OCI-LY1 (cell line): ENCODE results near the gene MEMO1.
"Not testable (repeated sequence)": the region's sequence is repeated elsewhere in the genome, so short reads cannot be mapped to it uniquely, and the experiment has no call there.

ENCODE experiments used
- H2AFZ ChIP-seq: fragments of 200-600 bp; sonication (generic), shearing (Covaris generic); 2 replicates; pipeline ENCODE4 v1.6.0; 2014; ENCODE audit warnings: antibody characterized with exemption, mild to moderate bottlenecking, low read length
- H3F3A ChIP-seq: fragments of 200-600 bp; sonication (generic), shearing (Covaris generic); 2 replicates; pipeline ENCODE4 v1.6.0; 2014; ENCODE audit warnings: mild to moderate bottlenecking, antibody characterized with exemption, low read length, moderate library complexity; ENCODE audit not compliant: insufficient read depth
- H3K27ac ChIP-seq: fragments of 200-600 bp; sonication (generic); 2 replicates; pipeline ENCODE4 v1.5.1; 2014; ENCODE audit warnings: low read length, mixed run types, mild to moderate bottlenecking, low read depth; ENCODE audit not compliant: poor library complexity, severe bottlenecking
- H3K27me3 ChIP-seq: fragments of 200-600 bp; sonication (generic); 2 replicates; pipeline ENCODE4 v1.6.0; 2014; ENCODE audit warnings: antibody characterized with exemption, mild to moderate bottlenecking, low read length, moderate library complexity; ENCODE audit not compliant: insufficient read depth
- H3K36me3 ChIP-seq: fragments of 200-600 bp; sonication (generic); 2 replicates; pipeline ENCODE4 v1.6.1; 2014; ENCODE audit warnings: mild to moderate bottlenecking, antibody characterized with exemption, low read length, moderate library complexity, mixed read lengths; ENCODE audit not compliant: insufficient read depth
- H3K4me1 ChIP-seq: fragments of 200-600 bp; sonication (generic); 2 replicates; pipeline ENCODE4 v1.5.1; 2014; ENCODE audit warnings: mild to moderate bottlenecking, low read length, moderate library complexity; ENCODE audit not compliant: insufficient read depth, severe bottlenecking
- H3K4me2 ChIP-seq: fragments of 200-600 bp; sonication (generic), shearing (Covaris generic); 2 replicates; pipeline ENCODE4 v1.6.1; 2014; ENCODE audit warnings: low read length
- H3K4me3 ChIP-seq: fragments of 200-600 bp; sonication (generic); 2 replicates; pipeline ENCODE4 v1.5.1; 2014; ENCODE audit warnings: low read length, low read depth, mild to moderate bottlenecking, mixed read lengths; ENCODE audit not compliant: poor library complexity, severe bottlenecking
- H3K79me2 ChIP-seq: fragments of 200-600 bp; shearing (Covaris generic); 2 replicates; pipeline ENCODE4 v1.6.1; 2016; ENCODE audit warnings: mixed run types, low read length, mixed read lengths; ENCODE audit not compliant: insufficient read depth
- H3K9ac ChIP-seq: fragments of 200-600 bp; sonication (generic), shearing (Covaris generic); 2 replicates; pipeline ENCODE4 v1.6.1; 2014; ENCODE audit warnings: mild to moderate bottlenecking, low read length, mixed read lengths
- H3K9me2 ChIP-seq: fragments of 200-600 bp; sonication (generic), shearing (Covaris generic); 2 replicates; pipeline ENCODE4 v1.6.1; 2014; ENCODE audit warnings: low read depth, mild to moderate bottlenecking, low read length, mixed read lengths
- H3K9me3 ChIP-seq: fragments of 200-600 bp; shearing (Covaris generic); 2 replicates; pipeline ENCODE4 v1.6.1; 2014; ENCODE audit warnings: low read length, mixed read lengths
- H4K20me1 ChIP-seq: fragments of 200-600 bp; sonication (generic), shearing (Covaris generic); 2 replicates; pipeline ENCODE4 v1.6.0; 2016; ENCODE audit warnings: mild to moderate bottlenecking, low read length; ENCODE audit not compliant: insufficient read depth
- EZH2 ChIP-seq: fragments of 200-600 bp; sonication (generic), shearing (Covaris generic); IDR thresholded peaks from 2 replicates; pipeline ENCODE4 v1.8.0; 2017; ENCODE audit warnings: borderline replicate concordance, mixed run types, mild to moderate bottlenecking, antibody characterized with exemption, low read length, moderate library complexity, mixed read lengths
- TF ChIP-seq, protein P1 (sequence below): fragments of 200-600 bp; sonication (generic), shearing (Covaris generic); IDR thresholded peaks from 2 replicates; pipeline ENCODE4 v1.5.1; 2017; ENCODE audit warnings: mild to moderate bottlenecking, antibody characterized with exemption, low read length, moderate library complexity, mixed read lengths

Gene MEMO1

DNA sequence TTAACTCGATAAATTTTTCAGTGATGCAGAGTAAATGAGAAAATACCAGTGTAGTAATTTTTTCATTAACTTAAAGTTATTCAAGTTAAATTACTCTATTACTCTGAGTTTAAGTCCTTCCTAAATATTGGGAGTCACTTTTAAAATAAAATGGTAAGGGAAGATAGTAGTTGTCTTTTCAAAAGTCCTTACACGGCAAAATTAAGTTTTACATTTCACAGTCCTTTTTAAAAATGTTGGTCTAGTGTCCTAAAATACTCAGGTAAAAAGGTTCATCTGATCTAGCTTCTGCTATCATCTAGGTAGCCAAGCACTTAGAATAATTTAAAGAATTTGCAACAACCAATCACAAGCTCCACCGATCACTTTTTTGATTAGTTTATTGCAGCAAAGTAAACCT, 146.9 kb downstream of the MEMO1 start:
- no peak for TF ChIP-seq EZH2
- TF ChIP-seq, protein P1, sequence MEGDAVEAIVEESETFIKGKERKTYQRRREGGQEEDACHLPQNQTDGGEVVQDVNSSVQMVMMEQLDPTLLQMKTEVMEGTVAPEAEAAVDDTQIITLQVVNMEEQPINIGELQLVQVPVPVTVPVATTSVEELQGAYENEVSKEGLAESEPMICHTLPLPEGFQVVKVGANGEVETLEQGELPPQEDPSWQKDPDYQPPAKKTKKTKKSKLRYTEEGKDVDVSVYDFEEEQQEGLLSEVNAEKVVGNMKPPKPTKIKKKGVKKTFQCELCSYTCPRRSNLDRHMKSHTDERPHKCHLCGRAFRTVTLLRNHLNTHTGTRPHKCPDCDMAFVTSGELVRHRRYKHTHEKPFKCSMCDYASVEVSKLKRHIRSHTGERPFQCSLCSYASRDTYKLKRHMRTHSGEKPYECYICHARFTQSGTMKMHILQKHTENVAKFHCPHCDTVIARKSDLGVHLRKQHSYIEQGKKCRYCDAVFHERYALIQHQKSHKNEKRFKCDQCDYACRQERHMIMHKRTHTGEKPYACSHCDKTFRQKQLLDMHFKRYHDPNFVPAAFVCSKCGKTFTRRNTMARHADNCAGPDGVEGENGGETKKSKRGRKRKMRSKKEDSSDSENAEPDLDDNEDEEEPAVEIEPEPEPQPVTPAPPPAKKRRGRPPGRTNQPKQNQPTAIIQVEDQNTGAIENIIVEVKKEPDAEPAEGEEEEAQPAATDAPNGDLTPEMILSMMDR = no peak
- H3K27ac ChIP-seq = no peak overlapping the region
- no peak overlapping the region for H3K4me3 ChIP-seq
- H3K27me3 ChIP-seq = no peaks in the 10 kb centered on the region
- H3K79me2 ChIP-seq = no peaks in the 10 kb centered on the region
- H3K4me1 ChIP-seq = no peaks in the 10 kb centered on the region
- 0 out of 2 replicates have a peak, but pooled peaks cover 2% of the 10 kb centered on the region for H3F3A ChIP-seq
- no peaks in the 10 kb centered on the region for H3K9me3 ChIP-seq
- H4K20me1 ChIP-seq = no peaks in the 10 kb centered on the region; the same call in 1 of the 2 replicates
- no peaks in the 10 kb centered on the region for H3K9me2 ChIP-seq
- H2AFZ ChIP-seq = no peak overlapping the region
- H3K4me2 ChIP-seq = no peak overlapping the region
- no peak overlapping the region for H3K9ac ChIP-seq
- H3K36me3 ChIP-seq = peaks cover 5% of the 10 kb centered on the region; the same call in 1 of the 2 replicates

DNA sequence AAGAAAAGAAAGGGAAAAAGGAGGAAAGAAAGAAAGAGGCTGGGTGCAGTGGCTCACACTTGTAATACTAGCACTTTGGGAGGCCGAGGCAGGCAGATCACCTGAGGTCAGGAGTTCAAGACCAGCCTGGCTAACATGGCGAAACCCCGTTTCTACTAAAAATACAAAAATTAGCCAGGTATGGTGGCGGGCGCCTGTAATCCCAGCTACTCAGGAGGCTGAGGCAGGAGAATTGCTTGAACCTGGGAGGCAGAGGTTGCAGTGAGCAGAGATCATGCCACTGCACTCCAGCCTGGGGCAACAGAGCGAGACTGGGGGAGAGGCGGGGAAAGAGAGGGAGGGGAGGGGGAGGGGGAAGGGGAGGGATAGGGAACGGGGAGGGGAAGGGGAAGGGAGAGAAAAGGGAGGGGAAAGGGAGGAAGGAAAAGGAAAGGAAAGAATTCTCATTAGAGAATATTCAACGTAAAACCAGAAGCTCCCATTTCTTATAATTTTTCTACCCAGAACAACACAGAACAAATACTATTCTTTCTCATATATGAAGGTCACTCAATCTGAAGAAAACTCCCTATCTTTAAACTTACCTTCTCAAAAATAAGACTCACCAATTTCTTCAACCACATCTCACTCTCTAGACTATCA, 147.7 kb downstream of the MEMO1 start:
- H3K4me3 ChIP-seq, H3K9me3 ChIP-seq, H3K9ac ChIP-seq, H3K27ac ChIP-seq, H3K36me3 ChIP-seq, H4K20me1 ChIP-seq, H2AFZ ChIP-seq, H3K27me3 ChIP-seq, H3K4me1 ChIP-seq, H3F3A ChIP-seq, H3K9me2 ChIP-seq, H3K79me2 ChIP-seq, H3K4me2 ChIP-seq: not testable (repeated sequence)

DNA sequence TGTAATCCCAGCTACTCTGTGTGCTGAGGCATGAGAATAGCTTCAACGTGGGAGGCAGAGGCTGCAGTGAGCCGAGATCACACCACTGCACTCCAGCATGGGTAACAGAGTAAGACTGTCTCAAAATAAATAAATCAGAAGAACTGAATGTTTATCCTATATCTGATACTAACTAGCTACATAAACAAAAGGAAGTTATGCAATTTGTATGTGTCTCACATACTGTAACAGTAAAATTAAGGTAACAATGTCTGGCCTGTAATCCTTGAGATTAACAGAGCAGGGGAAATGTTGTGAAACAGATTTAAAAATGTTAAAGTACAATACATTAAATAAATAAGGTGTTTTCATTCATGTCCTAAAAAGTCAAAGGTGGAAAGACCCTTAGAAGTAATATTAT, 150.8 kb downstream of the MEMO1 start:
- Histone ChIP-seq H3K4me3 (no peak overlapping the region), H3K4me1 (no peaks in the 10 kb centered on the region), H3F3A (0 out of 2 replicates have a peak, but pooled peaks cover 2% of the 10 kb centered on the region), H3K27ac (no peak overlapping the region), H3K79me2 (no peaks in the 10 kb centered on the region), H3K36me3 (no peaks in the 10 kb centered on the region), H2AFZ (no peak overlapping the region), H3K27me3 (no peaks in the 10 kb centered on the region), H3K9me2 (no peaks in the 10 kb centered on the region; the same call in 1 of the 2 replicates), H3K9ac (no peak overlapping the region), H3K4me2 (no peak overlapping the region), H3K9me3 (no peaks in the 10 kb centered on the region), H4K20me1 (no peaks in the 10 kb centered on the region)
- no peak for TF ChIP-seq EZH2
- TF ChIP-seq, protein P1 = no peak

DNA sequence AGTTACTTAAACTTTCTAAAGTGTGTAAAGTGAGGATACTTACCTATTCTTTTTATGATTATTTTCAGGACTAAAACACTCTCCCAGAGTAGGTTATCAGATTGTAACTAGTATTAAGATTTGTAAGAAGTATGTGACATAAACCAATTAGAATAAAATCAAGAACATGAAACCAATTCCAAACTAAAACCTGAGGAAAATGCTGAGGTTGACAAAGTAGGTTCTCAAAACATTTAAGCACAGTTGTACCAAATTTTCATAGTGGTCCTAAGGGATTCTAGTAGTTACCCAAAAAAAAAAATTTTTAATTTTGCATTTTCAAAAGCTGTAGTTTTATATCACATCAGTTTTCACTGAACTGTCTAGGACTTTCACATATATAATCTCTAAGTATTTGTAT, 157.3 kb downstream of the MEMO1 start:
- Histone ChIP-seq H3K27ac (no peak overlapping the region), H3K9ac (no peak overlapping the region), H3K4me1 (no peaks in the 10 kb centered on the region), H3K36me3 (no peaks in the 10 kb centered on the region), H3F3A (no peaks in the 10 kb centered on the region), H4K20me1 (no peaks in the 10 kb centered on the region), H2AFZ (no peak overlapping the region), H3K4me2 (no peak overlapping the region), H3K4me3 (no peak overlapping the region), H3K27me3 (no peaks in the 10 kb centered on the region), H3K9me2 (no peaks in the 10 kb centered on the region; the same call in 1 of the 2 replicates), H3K79me2 (no peaks in the 10 kb centered on the region), H3K9me3 (no peaks in the 10 kb centered on the region)
- TF ChIP-seq, protein P1 = no peak
- no peak for TF ChIP-seq EZH2

DNA sequence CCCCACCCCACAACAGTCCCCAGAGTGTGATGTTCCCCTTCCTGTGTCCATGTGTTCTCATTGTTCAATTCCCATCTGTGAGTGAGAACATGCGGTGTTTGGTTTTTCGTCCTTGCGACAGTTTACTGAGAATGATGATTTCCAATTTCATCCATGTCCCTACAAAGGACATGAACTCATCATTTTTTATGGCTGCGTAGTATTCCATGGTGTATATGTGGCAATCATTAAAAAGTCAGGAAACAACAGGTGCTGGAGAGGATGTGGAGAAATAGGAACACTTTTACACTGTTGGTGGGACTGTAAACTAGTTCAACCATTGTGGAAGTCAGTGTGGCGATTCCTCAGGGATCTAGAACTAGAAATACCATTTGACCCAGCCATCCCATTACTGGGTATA, 168.7 kb downstream of the MEMO1 start:
- H3K4me1 ChIP-seq, H3K27ac ChIP-seq, H3K9ac ChIP-seq, H3K4me2 ChIP-seq, H2AFZ ChIP-seq, H3K36me3 ChIP-seq, H3F3A ChIP-seq, H3K79me2 ChIP-seq, H3K9me3 ChIP-seq, H4K20me1 ChIP-seq, H3K9me2 ChIP-seq, H3K4me3 ChIP-seq, H3K27me3 ChIP-seq: not testable (repeated sequence)
